GM21526 (cell line): Measurements from ENCODE around the gene ZBTB37.
"Not testable (repeated sequence)": the region's sequence is repeated elsewhere in the genome, so short reads cannot be mapped to it uniquely, and the experiment has no call there.

Experiments
- ATAC-seq: cut with Tn5 transposase; IDR thresholded peaks from one replicate; pipeline ENCODE4 v1.9.1; 2021; ENCODE audit warnings: moderate library complexity; ENCODE audit not compliant: unreplicated experiment, low FRiP score

Gene ZBTB37

DNA sequence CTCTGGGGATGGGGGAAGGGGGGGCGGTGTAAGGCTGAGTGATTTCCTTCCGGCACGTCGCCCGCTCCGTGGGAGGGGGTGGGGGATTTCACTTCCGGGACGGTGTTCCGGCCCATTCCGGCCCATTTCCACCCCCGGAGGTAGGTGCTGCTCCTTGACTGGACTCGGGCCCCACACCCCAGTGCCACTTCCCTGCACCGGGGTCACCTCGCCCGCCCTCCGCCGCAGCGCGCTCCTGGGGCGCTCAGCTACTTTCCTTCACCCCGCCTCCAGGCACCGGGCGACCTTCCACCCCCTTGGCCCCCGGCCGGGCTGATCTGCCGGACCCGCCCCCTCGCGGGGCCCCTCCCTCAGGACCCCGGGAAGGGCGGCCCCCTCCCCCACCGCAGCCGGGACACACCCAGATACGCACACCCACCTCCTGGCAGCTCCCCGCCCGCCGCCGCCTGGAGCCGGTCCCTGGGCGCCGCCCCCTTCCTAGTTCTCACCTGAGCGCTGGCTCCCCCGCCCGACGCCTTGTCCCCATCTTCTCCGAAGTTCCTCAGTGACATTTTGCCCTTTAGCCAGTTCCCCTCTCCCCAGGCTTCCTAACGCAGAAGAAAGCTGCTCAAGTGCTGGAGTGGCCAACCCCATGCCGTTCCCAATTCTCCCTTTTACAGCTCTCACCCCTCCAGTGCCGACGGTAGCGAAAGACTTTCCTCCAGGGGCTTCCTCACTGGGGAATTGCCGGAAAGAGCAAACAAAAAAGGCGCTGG is at the start of gene ZBTB37:
Gene ZBTB37 (plus strand): TSS at position 115 of the 755 bp plus-strand sequence. CDS start 1,846 bp downstream, outside the sequence.
- ATAC-seq = peak; percentile 51

GRCh38 chr1:173818459-173818858 is 49.7 kb upstream of the ZBTB37 start:
- no peak for ATAC-seq

DNA sequence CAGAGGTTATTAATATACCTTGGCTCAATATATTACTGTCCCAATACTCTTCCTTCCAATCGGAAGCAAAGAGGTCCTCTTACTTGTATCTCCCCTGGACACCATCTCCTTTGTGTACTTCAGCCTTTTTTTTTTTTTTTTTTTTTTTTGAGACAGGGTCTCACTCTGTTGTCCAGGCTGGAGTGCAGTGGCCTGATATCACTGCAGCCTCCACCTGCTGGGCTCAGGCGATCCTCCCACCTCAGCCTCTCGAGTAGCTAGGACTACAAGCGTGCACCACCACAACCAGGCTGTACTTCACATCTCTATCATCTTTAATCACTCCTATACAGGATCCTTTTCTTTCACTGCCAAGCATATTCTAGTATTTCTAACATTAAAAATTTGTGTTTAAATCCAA is 46.5 kb upstream of the ZBTB37 start:
- ATAC-seq = no peak

DNA sequence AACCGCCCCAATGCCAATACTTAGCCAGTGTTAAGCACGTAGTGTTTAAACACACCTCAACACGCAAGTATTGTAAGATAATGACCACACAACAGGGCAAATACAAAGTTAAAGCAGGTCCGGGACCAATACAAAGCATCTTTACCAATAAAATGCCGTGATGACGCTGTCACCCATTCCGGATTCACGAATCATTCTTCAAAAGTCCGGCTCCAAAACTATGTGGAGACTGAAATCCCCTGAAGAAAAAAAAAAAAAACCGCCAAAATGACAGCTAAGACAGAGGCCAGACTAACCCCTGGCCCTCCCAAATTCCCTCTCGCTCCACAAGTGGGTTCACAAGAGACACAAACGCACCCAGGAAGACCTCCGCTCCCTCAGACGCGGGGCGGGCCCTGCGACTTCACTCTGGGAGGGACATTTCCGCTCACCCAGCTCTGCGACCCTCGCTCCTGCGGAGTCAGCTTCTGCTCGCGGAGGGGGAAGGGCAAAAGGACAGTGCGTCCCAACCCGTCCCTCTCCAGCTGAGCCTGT is 44.3 kb upstream of the ZBTB37 start:
- ATAC-seq = peak; percentile 43

DNA sequence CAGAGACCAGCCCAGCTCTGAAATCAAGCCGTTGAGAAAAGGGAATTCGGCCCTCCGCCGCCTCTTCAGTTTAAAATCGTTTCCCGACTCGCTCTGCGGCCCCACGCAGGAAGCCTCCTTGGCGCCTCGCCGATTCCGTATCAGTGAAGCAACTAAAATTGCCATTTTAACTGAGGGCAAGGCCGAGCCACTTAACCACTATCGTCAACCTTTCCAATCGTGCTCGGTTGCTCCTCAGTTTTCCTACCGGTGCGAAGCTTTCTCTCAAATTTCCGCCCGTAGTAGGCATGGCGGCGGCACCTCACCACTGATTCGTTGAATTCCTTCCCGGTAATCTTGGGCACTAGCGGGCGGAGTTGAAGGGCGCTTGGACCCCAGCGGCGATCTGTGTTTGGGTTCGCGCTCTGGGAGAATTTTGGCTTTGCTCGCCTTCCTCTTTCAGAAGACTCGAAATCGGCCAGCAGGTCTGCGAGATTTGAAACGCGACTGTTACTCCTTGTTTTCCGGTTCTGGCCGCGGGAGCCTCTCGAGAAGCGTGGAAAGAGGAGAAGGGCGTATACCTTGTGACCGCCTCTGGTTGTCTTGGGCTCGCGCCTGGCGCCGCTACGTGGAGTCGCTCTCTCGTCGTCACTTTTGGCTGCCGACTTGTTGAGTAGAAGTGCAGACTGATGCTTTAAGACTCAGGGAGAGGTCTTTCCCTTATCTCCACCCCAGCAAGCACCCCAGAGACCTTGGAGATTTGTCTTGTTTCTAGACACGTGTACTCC is 43.7 kb upstream of the ZBTB37 start, which contains the start of the genes CENPL and DARS2:
Gene CENPL (minus strand): TSS at position 569 of the 767 bp plus-strand sequence. CDS start 13,584 bp downstream, outside the sequence.
Gene DARS2 (plus strand): TSS at position 359 of the 767 bp plus-strand sequence. CDS start 557 bp downstream, outside the sequence.
- ATAC-seq = peak; percentile 83

GRCh38 chr1:173827611-173828010 is 40.6 kb upstream of the ZBTB37 start:
- no peak for ATAC-seq

GRCh38 chr1:173832748-173833147 is 35.4 kb upstream of the ZBTB37 start:
- ATAC-seq = no peak

GRCh38 chr1:173852105-173852504 is 16.1 kb upstream of the ZBTB37 start:
- ATAC-seq = no peak

GRCh38 chr1:173853074-173853473 is 15.1 kb upstream of the ZBTB37 start:
- no peak for ATAC-seq

DNA sequence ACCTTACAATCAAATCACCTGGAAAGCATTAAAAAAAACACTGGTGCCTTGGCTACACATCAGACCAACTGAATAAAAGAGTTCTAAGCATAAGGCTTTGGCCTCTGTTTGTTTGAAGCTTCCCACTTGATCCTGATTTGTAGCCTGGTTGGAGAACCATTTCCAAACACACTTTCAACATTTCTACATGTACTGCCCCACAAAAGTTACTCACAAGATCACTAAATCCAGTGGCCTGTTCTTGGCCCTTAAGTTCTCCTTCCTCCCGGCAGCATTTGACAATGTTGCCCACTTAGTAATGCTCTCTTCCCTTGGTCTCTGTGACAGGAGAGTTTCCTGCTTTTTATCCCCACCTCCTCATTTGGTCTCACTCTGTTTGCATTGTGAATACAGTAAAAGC is 12.2 kb upstream of the ZBTB37 start:
- no peak for ATAC-seq

DNA sequence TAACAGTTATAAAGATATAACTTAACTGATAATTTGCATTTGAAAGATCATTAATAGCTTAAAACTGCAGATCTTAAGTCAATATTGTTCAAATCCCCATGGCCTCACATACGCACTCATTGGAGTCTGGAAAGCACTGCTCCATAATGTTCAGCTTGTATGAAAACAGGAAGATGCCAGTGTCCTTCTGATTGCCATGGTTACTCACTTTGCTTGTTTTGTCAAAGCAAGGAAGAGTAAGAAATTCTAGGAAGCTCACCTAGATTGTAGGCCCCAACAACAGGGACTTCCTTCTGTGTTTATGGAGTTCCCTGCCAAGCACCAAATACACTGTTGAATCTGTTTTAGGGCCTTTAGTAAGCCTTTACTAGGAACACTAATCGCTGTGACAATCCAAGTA is 11.3 kb upstream of the ZBTB37 start:
- no peak for ATAC-seq

DNA sequence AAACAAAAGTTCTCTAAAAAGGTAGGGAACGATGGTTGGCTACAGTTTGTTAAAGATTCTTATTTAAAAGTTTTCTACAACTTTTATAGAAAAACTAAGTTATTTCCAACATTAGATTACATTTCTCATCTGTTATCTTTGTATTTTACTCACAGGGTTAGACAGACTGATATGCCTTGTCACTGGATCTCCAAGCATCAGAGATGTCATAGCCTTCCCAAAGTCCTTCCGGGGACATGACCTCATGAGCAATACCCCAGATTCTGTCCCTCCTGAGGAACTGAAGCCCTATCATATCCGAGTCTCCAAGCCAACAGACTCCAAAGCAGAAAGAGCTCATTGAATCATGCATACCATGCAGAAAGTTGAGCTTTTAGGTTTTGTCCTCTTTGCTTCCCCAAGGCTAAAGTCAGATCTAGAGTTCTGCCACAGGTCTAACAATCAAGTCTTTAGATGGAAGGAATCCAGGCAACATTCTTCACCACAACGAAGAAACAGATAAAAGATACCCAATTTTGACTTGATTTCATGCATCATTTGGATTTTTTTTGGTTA is 10.7 kb upstream of the ZBTB37 start:
- no peak for ATAC-seq

DNA sequence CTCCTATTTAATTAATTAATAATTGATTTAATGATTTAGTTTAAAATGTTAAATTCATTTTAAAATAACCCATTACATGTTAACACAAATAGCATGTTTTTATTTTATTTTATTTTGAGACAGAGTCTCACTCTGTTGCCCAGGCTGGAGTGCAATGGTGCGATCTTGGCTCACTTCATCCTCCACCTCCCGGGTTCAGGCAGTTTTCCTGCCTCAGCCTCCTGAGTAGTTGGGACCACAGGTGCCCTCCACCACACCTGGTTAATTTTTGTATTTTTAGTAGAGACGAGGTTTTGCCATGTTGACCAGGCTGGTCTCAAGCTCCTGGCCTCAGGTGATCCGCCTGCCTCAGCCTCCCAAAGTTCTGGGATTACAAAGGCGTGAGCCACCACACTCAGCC is 8.6 kb upstream of the ZBTB37 start:
- ATAC-seq = not testable (repeated sequence)

DNA sequence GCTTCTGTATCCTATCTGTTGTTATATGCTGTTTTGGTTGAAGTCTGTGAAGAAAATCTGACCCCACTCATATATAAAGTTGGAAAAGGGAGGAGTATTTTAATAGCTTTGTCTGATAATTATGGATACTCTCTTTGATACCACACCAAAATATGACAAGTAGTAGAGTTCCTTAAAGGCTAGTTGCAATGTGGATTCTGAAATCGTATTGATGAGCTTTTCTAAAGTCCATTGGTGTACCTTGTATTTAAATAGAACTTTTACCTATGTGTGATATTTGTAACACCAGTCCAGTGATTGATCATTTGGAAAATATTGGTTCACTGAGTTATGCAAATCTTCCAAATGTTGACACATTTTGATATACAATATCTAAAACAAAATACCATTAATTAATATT is 8.1 kb upstream of the ZBTB37 start:
- no peak for ATAC-seq

DNA sequence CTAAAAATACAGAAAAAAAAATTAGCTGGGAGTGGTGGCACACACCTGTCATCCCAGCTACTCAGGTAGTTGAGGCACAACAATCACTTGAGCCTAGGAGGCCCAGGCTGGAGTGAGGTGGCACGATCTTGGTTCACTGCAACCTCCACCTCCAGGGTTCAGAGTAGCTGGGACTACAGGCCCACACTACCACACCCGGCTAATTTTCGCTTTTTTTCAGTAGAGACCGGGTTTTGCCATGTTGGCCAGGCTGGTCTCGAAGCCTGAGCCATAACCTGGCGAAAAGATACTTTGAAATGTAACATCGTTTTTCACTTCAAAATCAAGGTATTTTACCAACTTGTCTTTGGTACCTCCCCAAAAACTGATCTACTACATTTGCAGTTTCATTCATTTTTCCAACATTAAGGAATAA is 6.4 kb upstream of the ZBTB37 start:
- no peak for ATAC-seq

DNA sequence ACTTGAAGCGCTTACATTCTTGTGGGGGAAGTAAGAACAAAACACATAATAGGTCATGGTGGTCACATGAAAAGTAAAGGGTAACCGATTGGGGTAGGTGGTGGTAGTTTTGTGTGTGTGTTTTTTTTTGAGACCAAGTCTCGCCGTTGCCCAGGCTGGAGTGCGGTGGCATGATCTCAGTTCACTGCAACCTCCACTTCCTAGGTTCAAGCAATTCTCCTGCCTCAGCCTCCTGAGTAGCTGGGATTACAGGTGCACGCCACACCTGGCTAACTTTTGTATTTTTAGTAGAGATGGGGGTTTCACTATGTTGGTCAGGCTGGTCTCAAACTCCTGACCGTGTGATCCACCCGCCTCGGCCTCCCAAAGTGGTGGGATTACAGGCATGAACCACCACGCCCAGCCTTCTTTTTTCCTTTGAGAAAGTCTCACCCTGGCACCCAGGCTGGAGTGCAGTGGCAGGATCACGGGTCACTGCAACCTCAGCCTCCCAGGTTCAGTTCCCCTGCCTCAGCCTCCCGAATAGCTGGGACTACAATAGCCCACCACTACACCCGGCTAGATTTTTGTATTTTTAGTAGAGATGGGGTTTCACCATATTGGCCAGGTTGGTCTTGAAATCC is 5.9 kb upstream of the ZBTB37 start:
- not testable (repeated sequence) for ATAC-seq

- no peak for ATAC-seq
Observed at GRCh38 chr1:173862769-173863223, 5.4 kb upstream of the ZBTB37 start.

GRCh38 chr1:173863224-173864161 is 4.7 kb upstream of the ZBTB37 start:
- ATAC-seq = no peak

DNA sequence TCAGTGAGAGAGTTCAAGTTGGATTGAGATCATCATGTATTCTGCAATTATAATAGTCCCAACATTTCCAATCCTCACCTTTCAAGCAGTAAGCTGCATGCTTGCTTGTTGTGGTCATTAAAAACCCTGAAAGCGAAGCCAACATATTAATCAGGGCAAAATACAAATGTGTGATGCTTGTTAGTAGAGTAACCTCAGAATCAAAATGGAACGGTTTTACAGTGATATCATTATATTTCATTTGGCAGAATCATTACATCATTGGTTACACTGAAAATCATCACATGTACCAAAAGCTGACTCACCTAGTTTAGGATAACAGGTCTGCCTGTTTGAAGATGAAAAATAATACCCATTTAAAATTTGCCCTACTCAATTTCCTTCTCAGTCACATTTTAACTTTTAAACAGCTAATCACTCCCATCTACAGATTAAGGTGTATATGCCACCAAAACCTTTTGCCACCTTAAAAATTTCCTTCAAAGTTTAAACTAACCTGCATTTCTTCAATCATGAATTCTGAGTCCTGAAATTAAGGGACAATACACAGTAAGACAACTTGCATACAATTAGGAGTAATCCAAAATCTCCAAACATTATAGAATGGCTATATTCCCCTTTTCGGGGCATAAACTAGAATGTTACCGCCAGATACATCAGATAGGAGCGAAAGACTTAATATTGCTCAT is 3.9 kb upstream of the ZBTB37 start:
- no peak for ATAC-seq
